Keratinocyte (primary cell): Measurements from ENCODE around the gene ANKRD55. TPM values are rescaled to one million over a fixed set of nuclear protein-coding genes. Genes with fewer than 3 reads are reported as not detected.

Experiments used
- DNase-seq: peaks from one replicate; pipeline ENCODE4 v3.0.0-alpha.2; 2011; ENCODE audit warnings: low read depth, missing footprints, low spot score
- FAIRE-seq: peaks from 2 replicates; lab custom pipeline; 2011; peaks lifted over from hg19 to GRCh38; lab: Jason Lieb, UNC
- H2AFZ ChIP-seq: 2 replicates; pipeline ENCODE4 v1.6.0; 2012; ENCODE audit warnings: low read length, control low read depth, inconsistent platforms; ENCODE audit not compliant: control insufficient read depth
- H3K27ac ChIP-seq: 2 replicates; pipeline ENCODE4 v1.5.1; 2011; ENCODE audit warnings: low read length; ENCODE audit not compliant: control insufficient read depth, insufficient read depth
- H3K27me3 ChIP-seq: 3 replicates; pipeline ENCODE4 v1.6.0; 2011; ENCODE audit warnings: low read length; ENCODE audit not compliant: control insufficient read depth, insufficient read depth; ENCODE audit errors: extremely low read depth
- H3K36me3 ChIP-seq, 2 experiments: 2 replicates in 1 of 2; 3 replicates in 1 of 2; pipeline ENCODE4 v1.5.1; 2011; ENCODE audit warnings: low read length in 2 of 2, mild to moderate bottlenecking in 1 of 2; ENCODE audit not compliant: control insufficient read depth in 2 of 2, insufficient read depth in 2 of 2; ENCODE audit errors: extremely low read depth in 1 of 2
- H3K4me1 ChIP-seq: 3 replicates; pipeline ENCODE4 v1.5.1; 2011; ENCODE audit warnings: low read length; ENCODE audit not compliant: control insufficient read depth, insufficient read depth; ENCODE audit errors: extremely low read depth
- H3K4me2 ChIP-seq: 3 replicates; pipeline ENCODE4 v1.6.0; 2011; ENCODE audit warnings: low read depth, low read length; ENCODE audit not compliant: control insufficient read depth, insufficient read depth; ENCODE audit errors: extremely low read depth
- H3K4me3 ChIP-seq, 3 experiments: fragments of 200-600 bp in 1 of 3; sonication (generic) in 1 of 3; 2 replicates in 2 of 3; 3 replicates in 1 of 3; pipeline ENCODE4 v1.5.1; 2011 to 2016; ENCODE audit warnings: low read length in 3 of 3, mild to moderate bottlenecking in 3 of 3, control low read depth in 2 of 3, inconsistent platforms in 1 of 3, low read depth in 1 of 3, mixed read lengths in 1 of 3, mixed run types in 1 of 3, moderate library complexity in 1 of 3; ENCODE audit not compliant: control insufficient read depth in 2 of 3, insufficient read depth in 2 of 3; ENCODE audit errors: extremely low read depth in 1 of 3
- H3K79me2 ChIP-seq: 2 replicates; pipeline ENCODE4 v1.6.0; 2012; ENCODE audit warnings: low read length; ENCODE audit not compliant: control insufficient read depth, insufficient read depth
- H3K9ac ChIP-seq: 3 replicates; pipeline ENCODE4 v1.6.0; 2011; ENCODE audit warnings: low read length; ENCODE audit not compliant: control insufficient read depth, insufficient read depth; ENCODE audit errors: extremely low read depth
- H3K9me1 ChIP-seq: 3 replicates; pipeline ENCODE4 v1.6.0; 2011; ENCODE audit warnings: low read length; ENCODE audit not compliant: control insufficient read depth, insufficient read depth; ENCODE audit errors: extremely low read depth
- H3K9me3 ChIP-seq: 2 replicates; pipeline ENCODE4 v1.5.1; 2012; ENCODE audit warnings: low read depth, low read length; ENCODE audit not compliant: control insufficient read depth
- H4K20me1 ChIP-seq: 3 replicates; pipeline ENCODE4 v1.6.0; 2011; ENCODE audit warnings: low read length; ENCODE audit not compliant: control insufficient read depth, insufficient read depth; ENCODE audit errors: extremely low read depth
- CTCF ChIP-seq, 3 experiments: IDR thresholded peaks in 1 of 3; conservative IDR thresholded peaks in 1 of 3; optimal IDR thresholded peaks in 1 of 3; 2 replicates in 2 of 3; 3 replicates in 1 of 3; pipeline versions ENCODE3 to v1.5.1; 2011; ENCODE audit warnings: low read length in 3 of 3, mild to moderate bottlenecking in 3 of 3, moderate library complexity in 2 of 3, control low read depth in 1 of 3, inconsistent platforms in 1 of 3; ENCODE audit not compliant: insufficient read depth in 2 of 3; ENCODE audit errors: extremely low read depth in 1 of 3
- EZH2 ChIP-seq: IDR thresholded peaks from one replicate; pipeline ENCODE4 v1.6.1; 2012; ENCODE audit warnings: inconsistent platforms, mild to moderate bottlenecking, low read length, moderate library complexity
- dilution Hi-C: fragments of 300-500 bp; cut with MboI; formaldehyde crosslinking; loops from one replicate; pipeline ENCODE4 v1.7.0; 2020; ENCODE audit warnings: low sequenced_read_pairs; ENCODE audit not compliant: extremely low pct_ligation_motif_present
- polyA plus RNA-seq, 5 experiments: library from polyadenylated mRNA; depleted of rRNA in 3 of 5; stranded (reverse) in 3 of 5; stranded (forward) in 1 of 5; unstranded in 1 of 5; fragments of >200 nt; gene quantifications; 1 replicate in 1 of 5; 2 replicates in 3 of 5; 3 replicates in 1 of 5; pipeline versions ENCODE4 v1.2.1 to v1.2.3, GENCODE V29; 2011 to 2012; ENCODE audit warnings: missing spikeins in 2 of 5, low read depth in 1 of 5, low replicate concordance in 1 of 5

The ANKRD55 gene
- polyA plus RNA-seq, 1 donor (not counting 4 experiments of a cell fraction or from before 2014, with no cell fraction given), result not detected

- Histone ChIP-seq H4K20me1 (no peaks in the 10 kb centered on the region), H3K4me1 (peaks cover 6% of the 10 kb centered on the region), H3K27me3 (no peaks in the 10 kb centered on the region), H3K9ac (no peak overlapping the region), H3K4me2 (no peak overlapping the region), H3K36me3 (no peaks in the 10 kb centered on the region), H3K79me2 (no peaks in the 10 kb centered on the region), H3K4me3 (no peak overlapping the region), H3K27ac (no peak overlapping the region), H3K9me3 (no peaks in the 10 kb centered on the region), H3K9me1 (no peaks in the 10 kb centered on the region), H2AFZ (no peak overlapping the region)
- no peak for TF ChIP-seq CTCF (optimal IDR thresholded peaks at IDR 0.05 in 1 of 3, IDR thresholded peaks at IDR 0.05 in 1 of 3, conservative IDR thresholded peaks at IDR 0.05 in 1 of 3; ENCODE audit: extremely low read depth in 1 of 3, insufficient read depth in 2 of 3, low read length in 3 of 3)
- TF ChIP-seq EZH2, result no peak
- no peak for FAIRE-seq
- dilution Hi-C loops, result no loop called here
- no peak for DNase-seq
Observed at GRCh38 chr5:56093970-56094369, 139.2 kb downstream of the ANKRD55 start.

- no peaks in the 10 kb centered on the region for H3K9me3 ChIP-seq
- dilution Hi-C loops, result no loop called here
- peaks cover 9% of the 10 kb centered on the region for H3K4me1 ChIP-seq
- H3K4me2 ChIP-seq, result no peak overlapping the region
- TF ChIP-seq EZH2, result no peak
- no peak for TF ChIP-seq CTCF (optimal IDR thresholded peaks at IDR 0.05 in 1 of 3, IDR thresholded peaks at IDR 0.05 in 1 of 3, conservative IDR thresholded peaks at IDR 0.05 in 1 of 3; ENCODE audit: extremely low read depth in 1 of 3, insufficient read depth in 2 of 3, low read length in 3 of 3)
- no peaks in the 10 kb centered on the region for H3K9me1 ChIP-seq
- H2AFZ ChIP-seq, result no peak overlapping the region
- H3K4me3 ChIP-seq, result no peak overlapping the region
- no peaks in the 10 kb centered on the region for H3K27me3 ChIP-seq
- FAIRE-seq, result no peak
- H3K36me3 ChIP-seq, result no peaks in the 10 kb centered on the region
- H3K79me2 ChIP-seq, result no peaks in the 10 kb centered on the region
- H3K27ac ChIP-seq, result no peak overlapping the region
- DNase-seq, result no peak
- no peaks in the 10 kb centered on the region for H4K20me1 ChIP-seq
- no peak overlapping the region for H3K9ac ChIP-seq
Observed at GRCh38 chr5:56092115-56092514, 141.0 kb downstream of the ANKRD55 start.
